Liver (tissue), 9 donors: ENCODE data around the gene CBFA2T3. TPM values are rescaled to one million over a fixed set of nuclear protein-coding genes. Genes with fewer than 3 reads are reported as not detected.

Source experiments
- DNase-seq: peaks from one replicate; pipeline ENCODE4 v3.0.0-alpha.2; 2017; ENCODE audit warnings: low spot score
- H3K27ac ChIP-seq, 2 donors: one replicate each; pipeline ENCODE4 v1.7.0; 2013; ENCODE audit warnings: inconsistent platforms in 2 of 2, low read length in 2 of 2, control low read depth in 1 of 2, low read depth in 1 of 2, mild to moderate bottlenecking in 1 of 2
- H3K27me3 ChIP-seq, 4 donors: one replicate each; pipeline versions ENCODE4 v1.6.1 to v1.7.0; 2013; ENCODE audit warnings: low read length in 3 of 4, inconsistent platforms in 1 of 4, mild to moderate bottlenecking in 1 of 4, moderate library complexity in 1 of 4; ENCODE audit not compliant: control insufficient read depth in 4 of 4, insufficient read depth in 4 of 4
- H3K36me3 ChIP-seq, 4 donors: one replicate each; pipeline versions ENCODE4 v1.6.1 to v1.7.0; 2013; ENCODE audit warnings: low read length in 3 of 4, mild to moderate bottlenecking in 3 of 4, low read depth in 1 of 4, moderate library complexity in 1 of 4; ENCODE audit not compliant: control insufficient read depth in 4 of 4, insufficient read depth in 3 of 4
- H3K4me1 ChIP-seq, 4 donors: one replicate each; pipeline versions ENCODE4 v1.6.1 to v1.7.0; 2013; ENCODE audit warnings: low read length in 3 of 4, mild to moderate bottlenecking in 3 of 4, moderate library complexity in 1 of 4; ENCODE audit not compliant: control insufficient read depth in 4 of 4, insufficient read depth in 4 of 4
- H3K4me3 ChIP-seq, 3 donors: one replicate each; pipeline versions ENCODE4 v1.6.1 to v1.7.0; 2013; ENCODE audit warnings: low read length in 3 of 3, control low read depth in 1 of 3, low read depth in 1 of 3, mild to moderate bottlenecking in 1 of 3
- H3K9ac ChIP-seq, 2 donors: one replicate each; pipeline ENCODE4 v1.7.0; 2013; ENCODE audit warnings: low read length in 2 of 2, mild to moderate bottlenecking in 2 of 2, moderate library complexity in 2 of 2, control low read depth in 1 of 2, low read depth in 1 of 2
- H3K9me3 ChIP-seq, 4 donors: one replicate each; pipeline versions ENCODE4 v1.6.1 to v1.7.0; 2013; ENCODE audit warnings: low read length in 3 of 4; ENCODE audit not compliant: control insufficient read depth in 4 of 4
- EGR1 ChIP-seq, 2 donors: IDR thresholded peaks; 2 replicates each; pipeline ENCODE4 v1.6.1; 2016 to 2018; ENCODE audit warnings: antibody characterized with exemption in 2 of 2, low read depth in 2 of 2
- FOXA1 ChIP-seq: IDR thresholded peaks from 2 replicates; pipeline ENCODE4 v1.6.1; 2016; ENCODE audit warnings: antibody characterized with exemption
- FOXA2 ChIP-seq: IDR thresholded peaks from 2 replicates; pipeline ENCODE4 v1.6.1; 2016; ENCODE audit warnings: antibody characterized with exemption
- GABPA ChIP-seq, 2 donors: IDR thresholded peaks in 1 of 2; conservative IDR thresholded peaks in 1 of 2; 2 replicates each; pipeline ENCODE4 v1.6.1; 2016; ENCODE audit warnings: antibody characterized with exemption in 2 of 2, mild to moderate bottlenecking in 1 of 2, moderate library complexity in 1 of 2
- HNF4A ChIP-seq, 2 donors: conservative IDR thresholded peaks; 2 replicates each; pipeline ENCODE4 v1.6.1; 2016; ENCODE audit warnings: antibody characterized with exemption in 2 of 2, mild to moderate bottlenecking in 2 of 2
- HNF4G ChIP-seq: IDR thresholded peaks from 2 replicates; pipeline ENCODE4 v1.6.1; 2016; ENCODE audit warnings: antibody characterized with exemption
- JUND ChIP-seq, 2 donors: IDR thresholded peaks; 2 replicates each; pipeline ENCODE4 v1.6.1; 2016; ENCODE audit warnings: antibody characterized with exemption in 2 of 2
- MAX ChIP-seq: IDR thresholded peaks from 2 replicates; pipeline ENCODE4 v1.6.1; 2016; ENCODE audit warnings: antibody characterized with exemption
- RAD21 ChIP-seq, 2 donors: IDR thresholded peaks; 2 replicates each; pipeline ENCODE4 v1.6.1; 2016; ENCODE audit warnings: antibody characterized with exemption in 2 of 2, mild to moderate bottlenecking in 2 of 2
- RXRA ChIP-seq, 2 donors: IDR thresholded peaks; 2 replicates each; pipeline ENCODE4 v1.6.1; 2017 to 2018; ENCODE audit warnings: antibody characterized with exemption in 2 of 2, mild to moderate bottlenecking in 1 of 2
- SP1 ChIP-seq: IDR thresholded peaks from 2 replicates; pipeline ENCODE4 v1.6.1; 2018; ENCODE audit warnings: antibody characterized with exemption, mild to moderate bottlenecking
- TAF1 ChIP-seq: conservative IDR thresholded peaks from 2 replicates; pipeline ENCODE4 v1.6.1; 2016; ENCODE audit warnings: antibody characterized with exemption, mild to moderate bottlenecking
- YY1 ChIP-seq: IDR thresholded peaks from 2 replicates; pipeline ENCODE4 v1.6.1; 2016; ENCODE audit warnings: antibody characterized with exemption, mild to moderate bottlenecking
- WGBS: extraction: QIAGEN DNeasy Blood & Tissue Kit; methylation state at CpG from one replicate; pipeline ENCODE4 v1.1.7; 2013; 5-methylcytosine and 5-hydroxymethylcytosine counted together
- polyA plus RNA-seq, 2 donors: library from polyadenylated mRNA; stranded (reverse) in 1 of 2; unstranded in 1 of 2; fragments of 200-250 nt in 1 of 2; fragments of >200 nt in 1 of 2; fragmentation: Nextera tagmentation in 1 of 2; extraction: Ambion mirVana in 1 of 2; gene quantifications; one replicate each; pipeline versions ENCODE4 v1.2.1 to v1.2.3, GENCODE V29; 2013 to 2015
- total RNA-seq, 2 donors: library from RNA; depleted of rRNA; stranded (reverse); fragments of >200 nt; gene quantifications; one replicate each; pipeline ENCODE4 v1.2.3, GENCODE V29; 2014
- TF ChIP-seq, protein P1 (sequence below): IDR thresholded peaks from 2 replicates; pipeline ENCODE4 v1.6.1; 2016; ENCODE audit warnings: antibody characterized with exemption
- TF ChIP-seq, protein P2 (sequence below): fragments of 150-350 bp; IDR thresholded peaks from 2 replicates; pipeline ENCODE4 v1.5.1; 2017; ENCODE audit warnings: improper control_type of control experiment, low read depth, low read length; ENCODE audit not compliant: missing input control
- donor health status: healthy.
- donor health status: healthy.
- donor health status: healthy.
- donor health status: healthy.
- donor health status: healthy.

The CBFA2T3 gene
- total and polyA plus RNA-seq, 4 donors = 1.4 to 4.5 (median 3.1) TPM

DNA sequence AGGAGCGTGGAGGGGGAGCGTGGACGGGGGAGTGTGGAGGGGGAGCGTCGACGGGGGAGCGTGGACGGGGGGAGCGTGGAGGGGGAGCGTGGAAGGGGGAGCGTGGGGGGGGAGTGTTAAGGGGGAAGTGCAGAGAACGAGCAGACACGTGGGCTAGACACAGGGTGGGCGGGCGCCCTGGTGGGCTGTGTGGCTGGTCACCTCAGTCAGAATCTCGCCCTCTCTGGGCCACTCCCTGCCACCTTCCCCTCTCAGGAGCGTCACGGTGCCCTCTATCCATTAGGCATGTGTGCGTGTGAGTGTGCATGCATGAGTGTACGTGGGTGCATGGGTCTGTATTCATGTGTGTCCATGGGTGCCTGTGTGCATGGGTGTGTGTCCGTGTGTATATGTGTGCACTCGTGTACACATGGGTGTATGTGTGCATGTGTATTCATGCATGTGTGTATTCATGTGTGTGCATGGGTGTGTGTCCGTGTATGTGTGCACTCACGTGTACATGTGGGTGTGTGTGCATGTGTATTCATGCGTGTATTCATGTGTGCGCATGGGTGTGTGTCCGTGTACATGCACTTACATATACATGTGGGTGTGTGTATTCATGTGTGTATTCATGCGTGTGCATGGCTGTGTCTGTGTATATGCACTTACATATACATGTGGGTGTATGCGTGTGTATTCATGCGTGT lies 61.2 kb downstream of the CBFA2T3 start:
- H3K9me3 ChIP-seq = no peaks in the 10 kb centered on the region
- H3K9ac ChIP-seq = no peak overlapping the region
- 89% methylated on average over 30 of the region's 30 CpGs for whole genome bisulfite sequencing
- no peaks in the 10 kb centered on the region for H3K36me3 ChIP-seq
- TF ChIP-seq JUND (IDR thresholded peaks at IDR 0.05) = no peak
- no peak for TF ChIP-seq FOXA2
- TF ChIP-seq FOXA1 = no peak
- TF ChIP-seq, protein P1, sequence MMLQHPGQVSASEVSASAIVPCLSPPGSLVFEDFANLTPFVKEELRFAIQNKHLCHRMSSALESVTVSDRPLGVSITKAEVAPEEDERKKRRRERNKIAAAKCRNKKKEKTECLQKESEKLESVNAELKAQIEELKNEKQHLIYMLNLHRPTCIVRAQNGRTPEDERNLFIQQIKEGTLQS = no peak
- TF ChIP-seq YY1 = no peak
- TF ChIP-seq RAD21 (IDR thresholded peaks at IDR 0.05) = no peak
- TF ChIP-seq TAF1 = no peak
- TF ChIP-seq MAX = no peak
- no peak for TF ChIP-seq EGR1 (IDR thresholded peaks at IDR 0.05; ENCODE audit: low read depth in 2 of 2)
- TF ChIP-seq SP1 = no peak
- no peak for TF ChIP-seq RXRA (IDR thresholded peaks at IDR 0.05)
- TF ChIP-seq HNF4G = no peak
- no peak for TF ChIP-seq HNF4A (conservative IDR thresholded peaks at IDR 0.05)
- TF ChIP-seq GABPA (IDR thresholded peaks at IDR 0.05 in 1 of 2, conservative IDR thresholded peaks at IDR 0.05 in 1 of 2) = no peak
- TF ChIP-seq, protein P2, sequence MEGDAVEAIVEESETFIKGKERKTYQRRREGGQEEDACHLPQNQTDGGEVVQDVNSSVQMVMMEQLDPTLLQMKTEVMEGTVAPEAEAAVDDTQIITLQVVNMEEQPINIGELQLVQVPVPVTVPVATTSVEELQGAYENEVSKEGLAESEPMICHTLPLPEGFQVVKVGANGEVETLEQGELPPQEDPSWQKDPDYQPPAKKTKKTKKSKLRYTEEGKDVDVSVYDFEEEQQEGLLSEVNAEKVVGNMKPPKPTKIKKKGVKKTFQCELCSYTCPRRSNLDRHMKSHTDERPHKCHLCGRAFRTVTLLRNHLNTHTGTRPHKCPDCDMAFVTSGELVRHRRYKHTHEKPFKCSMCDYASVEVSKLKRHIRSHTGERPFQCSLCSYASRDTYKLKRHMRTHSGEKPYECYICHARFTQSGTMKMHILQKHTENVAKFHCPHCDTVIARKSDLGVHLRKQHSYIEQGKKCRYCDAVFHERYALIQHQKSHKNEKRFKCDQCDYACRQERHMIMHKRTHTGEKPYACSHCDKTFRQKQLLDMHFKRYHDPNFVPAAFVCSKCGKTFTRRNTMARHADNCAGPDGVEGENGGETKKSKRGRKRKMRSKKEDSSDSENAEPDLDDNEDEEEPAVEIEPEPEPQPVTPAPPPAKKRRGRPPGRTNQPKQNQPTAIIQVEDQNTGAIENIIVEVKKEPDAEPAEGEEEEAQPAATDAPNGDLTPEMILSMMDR = no peak
- DNase-seq = no peak
- no peaks in the 10 kb centered on the region for H3K4me1 ChIP-seq
- no peak overlapping the region for H3K4me3 ChIP-seq
- no peak overlapping the region for H3K27ac ChIP-seq
- H3K27me3 ChIP-seq = no peaks in the 10 kb centered on the region

DNA sequence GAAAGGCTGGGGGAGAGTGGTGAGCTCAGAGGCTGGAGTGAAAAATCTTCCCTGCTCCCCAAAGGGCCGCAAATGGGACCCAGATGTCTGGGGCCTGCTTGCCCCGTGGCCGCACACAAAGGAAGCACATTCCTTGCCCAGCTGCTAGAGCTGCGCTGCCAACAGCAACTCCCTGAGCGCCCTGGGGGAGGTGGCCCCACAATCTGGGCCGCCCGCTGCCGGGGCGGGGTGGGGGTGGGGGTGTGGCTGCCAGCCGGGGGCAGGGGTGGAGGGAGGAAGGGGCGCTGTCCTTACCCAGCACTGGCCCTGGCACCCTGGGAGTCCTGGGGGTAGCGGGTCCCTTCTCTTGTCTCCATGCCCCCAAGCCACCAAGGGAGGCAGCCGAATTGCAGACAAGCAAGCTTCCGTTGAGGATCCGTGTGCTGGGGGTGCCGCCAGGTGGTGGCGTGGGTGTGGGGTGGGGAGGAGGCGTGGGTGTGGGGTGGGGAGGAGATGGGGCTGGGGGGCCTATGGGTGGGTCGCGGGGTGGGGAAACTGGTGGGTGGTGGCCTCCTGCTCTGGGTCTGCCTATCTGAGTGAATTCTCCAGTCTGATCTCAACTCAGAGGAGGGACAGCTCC lies 62.1 kb downstream of the CBFA2T3 start:
- TF ChIP-seq, protein P2 = no peak
- H3K27me3 ChIP-seq = no peaks in the 10 kb centered on the region

More for the DNA sequence above, 62.1 kb downstream of the CBFA2T3 start:
- Histone ChIP-seq H3K9ac (no peak overlapping the region), H3K36me3 (no peaks in the 10 kb centered on the region), H3K27ac (no peak overlapping the region), H3K4me3 (no peak overlapping the region), H3K9me3 (no peaks in the 10 kb centered on the region), H3K4me1 (no peaks in the 10 kb centered on the region)
- WGBS = 70% methylated on average over 20 of the region's 20 CpGs
- DNase-seq = no peak
